NCI-H2227 (cell line): Measurements from ENCODE around the gene IL21R.

Experiments
- DNase-seq: peaks from one replicate; lab custom pipeline; 2025; ENCODE audit not compliant: unreplicated experiment; lab: John Stamatoyannopoulos, UW

The IL21R gene

DNA sequence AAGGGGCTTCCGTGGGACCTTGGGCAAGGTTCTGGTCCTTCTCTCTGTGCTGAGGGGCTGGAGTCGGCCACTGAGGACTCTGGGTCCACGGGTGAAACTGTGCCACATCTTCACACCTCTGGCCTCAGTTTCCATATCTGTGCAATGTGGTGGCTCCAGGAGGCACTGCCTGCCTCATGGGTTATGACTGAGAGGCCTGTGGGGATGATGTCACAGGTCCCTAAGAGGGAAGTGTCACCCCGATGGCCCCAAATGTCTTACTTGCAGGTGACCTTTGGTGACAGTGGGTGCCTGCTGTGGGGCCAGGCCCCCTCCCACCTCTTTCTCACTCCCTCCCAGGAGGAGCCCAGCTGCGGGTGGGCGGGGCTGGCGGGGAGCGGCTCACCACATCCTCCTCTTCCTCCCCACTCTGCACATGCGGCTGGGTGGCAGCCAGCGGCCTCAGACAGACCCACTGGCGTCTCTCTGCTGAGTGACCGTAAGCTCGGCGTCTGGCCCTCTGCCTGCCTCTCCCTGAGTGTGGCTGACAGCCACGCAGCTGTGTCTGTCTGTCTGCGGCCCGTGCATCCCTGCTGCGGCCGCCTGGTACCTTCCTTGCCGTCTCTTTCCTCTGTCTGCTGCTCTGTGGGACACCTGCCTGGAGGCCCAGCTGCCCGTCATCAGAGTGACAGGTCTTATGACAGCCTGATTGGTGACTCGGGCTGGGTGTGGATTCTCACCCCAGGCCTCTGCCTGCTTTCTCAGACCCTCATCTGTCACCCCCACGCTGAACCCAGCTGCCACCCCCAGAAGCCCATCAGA, at the start of gene IL21R:
TSS of gene IL21R (plus strand) at position 407 of the 801 bp plus-strand sequence. CDS start 27,898 bp downstream, outside the sequence.
- no peak for DNase-seq

DNA sequence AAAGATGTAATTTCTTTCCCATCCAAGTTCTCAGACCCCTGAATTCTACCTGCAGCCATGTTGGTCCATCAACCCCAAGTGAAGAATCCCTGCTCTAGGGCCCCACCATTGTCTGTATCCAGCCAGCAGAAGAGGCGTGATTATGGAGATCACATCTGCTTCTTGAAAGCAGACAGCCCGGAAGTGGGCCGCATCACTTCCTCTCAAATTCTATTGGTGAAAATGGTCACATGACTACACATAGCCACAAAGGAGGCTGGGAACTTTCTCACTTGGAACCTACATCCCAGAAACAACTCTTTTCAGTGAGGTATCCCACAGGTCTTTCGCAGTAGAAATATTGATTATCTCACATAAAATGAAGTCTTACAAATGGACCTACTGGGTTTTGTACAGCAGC, 48.1 kb upstream of the IL21R start:
- DNase-seq, result peak; percentile 9

DNA sequence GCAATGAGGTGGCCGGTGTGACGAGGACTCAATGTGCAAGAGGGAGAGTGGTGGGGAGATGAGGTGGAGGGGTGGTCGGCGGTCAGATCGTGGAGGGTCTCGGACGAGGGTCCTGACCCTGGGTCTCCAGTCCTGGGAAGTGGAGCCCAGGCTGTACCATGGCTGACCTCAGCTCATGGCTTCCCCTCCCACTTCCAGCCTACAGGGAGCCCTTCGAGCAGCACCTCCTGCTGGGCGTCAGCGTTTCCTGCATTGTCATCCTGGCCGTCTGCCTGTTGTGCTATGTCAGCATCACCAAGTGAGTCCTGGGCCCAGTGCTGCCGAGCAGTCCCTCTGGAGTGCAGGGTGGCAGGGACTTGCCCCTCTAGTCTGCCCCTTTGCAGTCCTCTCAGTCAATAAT, 46.4 kb upstream of the IL21R start:
- no peak for DNase-seq

DNA sequence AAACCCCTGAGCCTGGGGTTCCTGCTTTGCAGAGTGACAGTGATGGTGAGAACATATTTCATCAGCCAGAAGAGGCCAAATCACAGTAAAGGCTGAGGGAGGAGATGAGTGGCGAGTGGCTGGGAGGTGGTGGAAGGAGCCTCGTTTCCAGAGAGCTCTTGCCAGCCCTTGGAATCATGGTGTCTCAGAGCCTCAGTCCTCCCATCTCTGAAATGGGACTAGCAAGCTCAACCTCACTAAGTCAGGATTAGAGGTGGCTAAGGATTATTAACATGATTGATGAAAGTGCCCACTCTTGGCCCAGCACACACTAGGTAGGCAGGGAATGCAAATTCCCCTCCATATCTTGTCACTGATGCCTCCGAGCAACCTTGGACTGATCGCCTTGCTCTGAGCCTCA, 45.2 kb upstream of the IL21R start:
- DNase-seq, result no peak

DNA sequence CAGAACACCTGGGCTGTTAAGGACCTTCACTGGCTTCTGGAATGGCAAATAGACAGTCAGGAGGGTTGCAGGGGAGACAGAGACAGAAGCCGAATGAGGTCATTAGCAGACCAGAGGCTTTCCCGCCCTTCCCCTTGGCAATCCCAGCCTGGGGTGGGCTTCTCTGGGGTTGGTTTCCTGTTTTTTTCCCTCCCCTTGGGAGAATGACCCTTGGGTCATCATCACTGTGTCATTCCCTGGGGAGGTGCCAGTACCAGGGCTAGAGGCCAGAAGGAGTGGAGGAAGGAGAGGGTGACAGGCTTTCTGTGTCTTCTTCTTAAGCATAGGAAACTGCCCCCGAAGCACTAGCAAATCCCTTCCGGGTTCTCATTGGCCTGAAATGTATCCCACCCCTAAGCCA, 42.9 kb upstream of the IL21R start:
- DNase-seq, result no peak

DNA sequence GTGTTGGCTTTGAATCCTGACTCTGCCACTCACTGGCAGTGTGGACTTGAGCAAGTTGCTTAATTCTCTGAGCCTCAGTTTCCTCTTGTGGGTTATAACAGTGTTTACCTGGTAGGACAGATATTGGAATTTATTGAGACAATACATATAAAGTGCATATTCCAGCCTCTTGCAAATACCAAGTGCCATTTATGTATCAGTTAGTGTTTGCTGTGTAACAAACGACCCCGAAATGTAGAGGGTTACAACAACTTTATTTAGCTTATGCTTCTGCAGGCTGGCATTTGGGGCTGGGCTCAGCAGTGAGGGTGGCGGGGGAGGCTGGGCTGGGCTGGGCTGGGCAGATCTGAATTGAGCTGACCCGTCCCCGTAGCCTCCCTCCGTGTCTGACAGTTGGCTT, 42.4 kb upstream of the IL21R start:
- no peak for DNase-seq

DNA sequence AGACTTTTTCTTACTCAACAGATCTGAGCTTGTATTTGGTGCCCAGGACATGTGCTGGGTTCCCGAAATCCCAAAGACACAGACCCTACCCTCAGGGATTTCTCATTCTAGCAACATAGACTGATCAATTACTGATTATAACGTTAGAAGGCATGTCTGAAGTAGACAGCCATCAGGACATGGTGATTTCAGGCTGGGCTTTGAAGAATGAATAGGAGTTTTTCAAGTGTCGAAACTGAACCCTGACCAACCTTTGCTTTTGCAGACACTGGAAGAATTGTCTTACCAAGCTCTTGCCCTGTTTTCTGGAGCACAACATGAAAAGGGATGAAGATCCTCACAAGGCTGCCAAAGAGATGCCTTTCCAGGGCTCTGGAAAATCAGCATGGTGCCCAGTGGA, 40.0 kb upstream of the IL21R start:
- DNase-seq, result no peak

DNA sequence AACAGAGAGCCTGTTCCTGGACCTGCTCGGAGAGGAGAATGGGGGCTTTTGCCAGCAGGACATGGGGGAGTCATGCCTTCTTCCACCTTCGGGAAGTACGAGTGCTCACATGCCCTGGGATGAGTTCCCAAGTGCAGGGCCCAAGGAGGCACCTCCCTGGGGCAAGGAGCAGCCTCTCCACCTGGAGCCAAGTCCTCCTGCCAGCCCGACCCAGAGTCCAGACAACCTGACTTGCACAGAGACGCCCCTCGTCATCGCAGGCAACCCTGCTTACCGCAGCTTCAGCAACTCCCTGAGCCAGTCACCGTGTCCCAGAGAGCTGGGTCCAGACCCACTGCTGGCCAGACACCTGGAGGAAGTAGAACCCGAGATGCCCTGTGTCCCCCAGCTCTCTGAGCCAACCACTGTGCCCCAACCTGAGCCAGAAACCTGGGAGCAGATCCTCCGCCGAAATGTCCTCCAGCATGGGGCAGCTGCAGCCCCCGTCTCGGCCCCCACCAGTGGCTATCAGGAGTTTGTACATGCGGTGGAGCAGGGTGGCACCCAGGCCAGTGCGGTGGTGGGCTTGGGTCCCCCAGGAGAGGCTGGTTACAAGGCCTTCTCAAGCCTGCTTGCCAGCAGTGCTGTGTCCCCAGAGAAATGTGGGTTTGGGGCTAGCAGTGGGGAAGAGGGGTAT, 39.3 kb upstream of the IL21R start:
- DNase-seq, result no peak

DNA sequence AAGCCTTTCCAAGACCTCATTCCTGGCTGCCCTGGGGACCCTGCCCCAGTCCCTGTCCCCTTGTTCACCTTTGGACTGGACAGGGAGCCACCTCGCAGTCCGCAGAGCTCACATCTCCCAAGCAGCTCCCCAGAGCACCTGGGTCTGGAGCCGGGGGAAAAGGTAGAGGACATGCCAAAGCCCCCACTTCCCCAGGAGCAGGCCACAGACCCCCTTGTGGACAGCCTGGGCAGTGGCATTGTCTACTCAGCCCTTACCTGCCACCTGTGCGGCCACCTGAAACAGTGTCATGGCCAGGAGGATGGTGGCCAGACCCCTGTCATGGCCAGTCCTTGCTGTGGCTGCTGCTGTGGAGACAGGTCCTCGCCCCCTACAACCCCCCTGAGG, 38.7 kb upstream of the IL21R start:
- no peak for DNase-seq

DNA sequence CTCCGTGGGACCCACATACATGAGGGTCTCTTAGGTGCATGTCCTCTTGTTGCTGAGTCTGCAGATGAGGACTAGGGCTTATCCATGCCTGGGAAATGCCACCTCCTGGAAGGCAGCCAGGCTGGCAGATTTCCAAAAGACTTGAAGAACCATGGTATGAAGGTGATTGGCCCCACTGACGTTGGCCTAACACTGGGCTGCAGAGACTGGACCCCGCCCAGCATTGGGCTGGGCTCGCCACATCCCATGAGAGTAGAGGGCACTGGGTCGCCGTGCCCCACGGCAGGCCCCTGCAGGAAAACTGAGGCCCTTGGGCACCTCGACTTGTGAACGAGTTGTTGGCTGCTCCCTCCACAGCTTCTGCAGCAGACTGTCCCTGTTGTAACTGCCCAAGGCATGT, 38.2 kb upstream of the IL21R start:
- DNase-seq, result no peak

DNA sequence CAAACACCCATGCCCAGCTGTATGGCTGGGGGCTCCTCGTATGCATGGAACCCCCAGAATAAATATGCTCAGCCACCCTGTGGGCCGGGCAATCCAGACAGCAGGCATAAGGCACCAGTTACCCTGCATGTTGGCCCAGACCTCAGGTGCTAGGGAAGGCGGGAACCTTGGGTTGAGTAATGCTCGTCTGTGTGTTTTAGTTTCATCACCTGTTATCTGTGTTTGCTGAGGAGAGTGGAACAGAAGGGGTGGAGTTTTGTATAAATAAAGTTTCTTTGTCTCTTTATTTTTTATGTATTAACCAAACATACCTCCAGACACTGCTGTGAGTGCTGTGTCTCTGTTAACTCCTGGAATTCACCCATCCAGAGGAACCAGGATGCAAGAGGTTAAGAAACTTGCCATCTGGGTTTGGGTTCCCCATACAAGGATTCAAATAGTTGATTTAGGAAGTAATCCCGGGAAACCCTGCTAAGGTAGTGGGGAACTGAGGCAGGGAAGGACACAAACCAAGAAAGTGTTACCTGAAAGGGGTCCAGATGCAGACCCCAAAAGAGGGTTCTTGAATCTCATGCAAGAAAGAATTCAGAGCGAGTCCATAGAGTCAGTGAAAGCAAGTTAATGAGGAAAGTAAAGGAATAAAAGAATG, 37.4 kb upstream of the IL21R start:
- no peak for DNase-seq

DNA sequence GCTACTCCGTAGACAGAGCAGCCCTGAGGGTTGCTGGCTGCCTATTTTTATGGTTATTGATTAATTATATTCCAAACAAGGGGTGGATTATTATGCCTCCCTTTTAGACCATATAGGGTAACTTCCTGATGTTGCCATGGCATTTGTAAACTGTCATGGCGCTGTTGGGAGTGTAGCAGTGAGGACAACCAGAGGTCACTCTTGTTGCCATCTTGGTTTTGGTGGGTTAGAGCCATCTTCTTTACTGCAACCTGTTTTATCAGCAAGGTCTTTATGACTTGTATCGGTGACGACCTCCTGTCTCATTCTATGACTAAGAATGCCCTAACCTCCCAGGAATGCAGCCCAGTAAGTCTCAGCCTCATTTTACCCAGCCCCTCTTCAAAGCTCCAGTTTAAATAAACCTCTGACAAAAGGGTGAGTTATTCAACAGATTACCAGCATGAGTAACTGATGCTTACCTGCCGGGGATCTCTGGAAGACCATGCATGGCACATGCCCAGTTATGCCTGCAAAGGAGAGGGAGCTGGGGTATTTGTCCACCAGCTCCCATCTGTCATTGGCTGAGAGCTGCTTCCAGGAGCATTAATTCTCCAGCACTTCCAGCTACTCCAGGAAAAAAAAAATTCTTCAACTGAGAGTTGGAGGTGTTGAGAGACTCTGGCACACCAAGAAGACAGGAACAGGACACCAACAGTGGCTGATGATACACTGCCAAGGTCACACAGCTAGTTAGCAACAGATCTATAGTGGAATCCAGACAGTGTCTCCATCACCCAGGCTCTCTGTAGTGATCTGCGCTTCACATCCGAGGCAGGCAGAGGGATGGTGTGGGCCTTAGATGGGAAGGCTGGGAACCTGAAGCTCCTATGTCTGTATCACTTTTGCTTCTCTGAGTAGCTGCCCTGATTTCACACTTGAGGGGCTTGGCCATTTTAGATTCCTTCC, 36.6 kb upstream of the IL21R start:
- DNase-seq, result no peak

DNA sequence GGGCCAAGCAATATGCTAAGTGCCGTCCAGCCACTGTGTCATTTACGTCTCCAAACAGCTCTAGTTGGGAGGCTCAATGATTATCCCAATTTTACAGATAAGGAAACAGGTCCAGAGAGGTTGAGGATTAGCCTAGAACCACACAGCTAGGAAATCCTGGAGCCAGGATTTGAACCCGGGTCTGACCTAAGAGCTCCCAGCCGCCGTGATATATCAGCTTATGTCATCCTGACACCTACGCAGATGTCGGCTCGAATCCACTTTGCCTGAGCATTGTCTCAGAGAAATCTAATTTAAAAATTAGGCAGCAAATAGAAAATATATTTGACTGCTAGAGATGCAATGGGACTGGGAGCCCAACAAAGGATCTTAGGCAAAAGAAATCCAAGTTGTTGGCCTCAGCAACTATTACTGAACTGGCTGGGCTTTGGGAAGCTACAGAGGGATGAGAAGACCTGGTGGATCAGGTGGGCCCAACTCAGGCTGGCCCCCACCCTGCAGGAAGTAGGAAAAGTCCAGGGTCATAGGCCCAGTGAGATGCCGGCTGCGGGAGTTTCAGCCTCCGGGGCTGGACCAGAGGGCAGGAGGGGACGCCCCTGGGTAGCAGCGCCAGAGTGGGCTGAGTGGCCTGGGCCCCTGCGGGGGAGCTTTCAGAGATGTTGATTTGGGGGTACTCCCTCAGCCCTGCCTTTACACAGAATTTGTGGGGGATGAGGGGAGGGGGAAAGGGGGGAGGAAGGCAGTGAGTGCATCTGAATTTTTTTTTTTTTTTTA, 35.1 kb upstream of the IL21R start:
- no peak for DNase-seq

DNA sequence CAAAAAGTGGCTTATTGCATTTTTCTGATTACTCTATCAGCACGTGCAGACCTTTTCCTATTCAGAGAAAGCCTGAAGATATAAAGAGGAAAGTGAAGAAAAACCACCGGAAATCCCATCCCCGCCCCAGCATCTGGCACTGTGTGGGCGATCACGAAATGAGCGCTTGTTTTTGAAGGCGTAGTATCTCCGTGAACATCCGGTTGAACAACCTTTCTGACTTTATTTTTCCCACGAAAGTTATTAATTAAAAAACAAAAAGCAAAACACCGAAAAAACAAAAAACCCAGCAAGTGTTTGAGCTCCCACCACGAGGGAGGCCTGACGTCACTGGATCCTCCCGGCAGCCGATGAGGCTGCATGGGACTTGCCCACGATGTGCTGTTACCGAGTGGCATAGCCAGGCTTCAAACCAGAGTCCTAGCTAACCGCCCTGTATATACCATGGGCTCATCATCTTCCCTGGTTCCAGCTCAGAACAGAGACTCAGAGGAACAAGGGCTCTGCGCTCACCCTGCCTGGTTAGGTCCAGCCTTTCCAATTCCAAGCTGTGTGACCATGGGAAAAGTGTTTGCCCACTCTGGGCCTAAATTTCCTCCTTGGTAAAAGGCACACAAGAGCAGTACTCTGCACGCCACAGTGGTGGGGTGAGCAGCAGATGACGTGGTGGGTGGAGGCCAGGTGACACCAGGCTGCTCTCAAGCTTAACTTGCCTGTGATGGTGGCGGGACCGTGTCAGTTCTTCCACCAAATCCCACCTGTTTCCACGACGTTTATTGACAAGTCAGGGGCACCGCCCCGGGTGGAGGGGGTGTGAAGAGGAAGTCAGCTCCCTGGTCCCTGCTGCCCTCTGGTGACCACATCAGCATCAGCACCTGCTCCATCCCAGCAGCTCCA, 34.3 kb upstream of the IL21R start:
- DNase-seq, result peak; percentile 67

DNA sequence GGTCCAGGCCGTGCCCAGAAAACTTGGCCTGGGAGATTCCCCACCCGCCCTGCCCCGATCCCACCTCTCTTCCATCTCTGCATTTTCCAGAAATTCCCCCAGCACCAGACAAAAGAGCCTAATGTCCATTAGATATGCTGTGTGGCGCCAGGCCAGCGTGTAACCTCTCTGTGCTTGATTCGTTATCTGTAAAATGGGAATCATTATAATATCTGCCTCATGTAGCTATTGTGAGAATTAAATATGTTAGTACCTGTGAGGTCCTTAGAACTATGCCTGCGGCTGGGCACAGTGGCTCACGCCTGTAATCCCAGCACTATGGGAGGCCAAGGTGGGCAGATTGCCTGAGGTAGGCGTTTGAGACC, 33.6 kb upstream of the IL21R start:
- DNase-seq, result no peak

DNA sequence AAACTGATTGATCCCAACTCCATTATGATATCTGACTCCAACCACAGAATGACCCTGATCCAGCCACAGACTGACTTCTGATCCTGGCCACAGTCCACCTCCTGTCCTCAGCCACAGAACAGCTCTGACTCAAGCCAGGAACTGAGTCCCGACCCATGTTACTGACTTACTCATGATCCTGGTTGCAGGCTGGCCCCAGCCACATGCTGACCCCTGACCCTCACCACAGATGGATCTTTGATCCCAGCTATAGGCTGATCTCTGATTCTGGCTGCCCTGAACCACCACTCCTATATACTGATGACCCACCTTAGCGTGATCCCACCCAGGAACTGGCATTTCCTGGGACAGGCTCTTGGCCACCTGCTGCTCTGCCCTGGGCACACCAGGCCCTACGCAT, 32.2 kb upstream of the IL21R start:
- DNase-seq, result no peak

DNA sequence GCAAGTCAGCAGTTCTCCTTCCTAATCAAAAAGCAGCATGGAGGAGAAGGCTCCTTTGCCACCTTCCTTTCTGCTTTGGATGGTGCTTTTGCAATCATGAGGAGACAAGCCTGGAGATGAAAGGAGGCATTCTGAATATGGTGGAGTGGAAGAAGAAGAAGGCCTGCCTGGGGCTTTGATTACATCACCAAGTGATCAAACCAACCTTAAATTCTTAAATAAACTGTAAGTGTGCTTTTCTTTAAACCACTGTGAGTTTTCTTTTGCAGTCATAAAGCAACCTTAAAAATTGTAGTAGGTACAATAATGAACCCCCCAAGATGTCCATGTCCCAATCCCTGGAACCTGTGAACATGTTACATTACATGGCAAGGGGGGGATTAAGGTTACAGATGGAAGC, 31.7 kb upstream of the IL21R start:
- no peak for DNase-seq

DNA sequence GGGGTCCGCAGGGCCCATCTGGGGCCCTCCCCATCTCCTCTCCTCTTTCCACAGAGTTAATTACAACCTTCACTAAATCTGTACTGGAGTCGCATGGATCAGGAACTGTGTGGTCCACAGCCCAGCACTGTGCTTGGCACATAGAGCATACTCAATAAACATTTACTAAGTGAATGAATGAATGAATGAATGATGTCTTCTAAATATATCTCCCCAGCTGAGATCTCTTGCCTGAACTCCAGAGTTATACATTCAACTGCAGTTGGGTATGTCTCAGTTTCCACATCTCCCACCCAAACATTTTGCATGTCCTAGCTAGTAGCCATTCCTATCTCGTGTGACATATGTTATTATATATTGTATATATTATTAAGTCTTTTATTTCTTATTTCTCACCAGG, 28.7 kb upstream of the IL21R start:
- no peak for DNase-seq

DNA sequence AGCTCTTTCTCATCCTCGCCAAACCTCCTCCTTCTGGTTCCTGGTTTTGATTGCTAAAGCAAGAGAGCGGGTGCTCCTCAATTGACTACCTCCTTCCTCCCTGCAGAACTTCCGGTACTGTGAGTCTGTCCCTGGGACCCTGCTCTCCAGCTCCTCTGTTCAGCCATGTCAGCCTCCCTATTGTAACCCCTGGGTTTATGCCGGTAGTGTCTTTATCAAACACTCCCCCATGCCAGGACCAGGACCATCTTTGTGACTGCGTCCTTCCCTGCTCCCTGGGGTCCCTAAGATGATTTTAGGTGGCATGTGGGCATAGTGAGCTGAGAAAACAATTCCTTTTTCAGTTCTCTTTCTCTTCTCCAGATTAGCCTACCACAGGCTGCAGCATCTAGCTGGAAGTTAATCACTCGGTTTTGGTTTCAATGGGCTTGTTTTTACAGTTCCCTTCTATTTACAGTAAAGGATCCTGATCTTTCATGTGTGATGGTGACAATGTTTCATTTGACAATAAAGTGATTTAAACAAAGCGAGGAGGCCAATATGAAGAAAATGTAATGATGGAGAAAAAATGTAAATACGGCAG, 27.7 kb upstream of the IL21R start:
- DNase-seq, result no peak
